HEK293 (cell line): Measurements from ENCODE around the gene MBLAC2.

ENCODE experiments used
- BCL11A ChIP-seq: fragments of 450-650 bp; formaldehyde crosslinking; IDR thresholded peaks from 2 replicates; pipeline ENCODE4 v1.5.1; 2016; ENCODE audit warnings: low read depth, missing biosample characterization, missing genetic modification characterization
- CTCF ChIP-seq: fragments of 450-650 bp; formaldehyde crosslinking; IDR thresholded peaks from 2 replicates; pipeline ENCODE4 v1.5.1; 2016; ENCODE audit warnings: missing biosample characterization, missing genetic modification characterization
- HOXA7 ChIP-seq: sonication (generic); formaldehyde crosslinking; IDR thresholded peaks from 2 replicates; pipeline ENCODE4 v1.8.1; 2022; ENCODE audit warnings: missing genetic modification reagents, borderline replicate concordance
- KLF7 ChIP-seq: fragments of 450-650 bp; formaldehyde crosslinking; IDR thresholded peaks from 2 replicates; pipeline ENCODE4 v1.5.1; 2016; ENCODE audit warnings: missing biosample characterization, missing genetic modification characterization, borderline replicate concordance
- YY1 ChIP-seq: fragments of 450-650 bp; formaldehyde crosslinking; IDR thresholded peaks from 2 replicates; pipeline ENCODE4 v1.5.1; 2018; ENCODE audit warnings: missing biosample characterization, missing genetic modification characterization
- ZBTB7A ChIP-seq: fragments of 450-650 bp; formaldehyde crosslinking; IDR thresholded peaks from 2 replicates; pipeline ENCODE4 v1.5.1; 2016; ENCODE audit warnings: low read depth, missing biosample characterization, missing genetic modification characterization
- ZNF24 ChIP-seq: fragments of 450-650 bp; formaldehyde crosslinking; IDR thresholded peaks from 2 replicates; pipeline ENCODE4 v1.5.1; 2016; ENCODE audit warnings: missing biosample characterization, missing genetic modification characterization
- ZNF324 ChIP-seq: fragments of 450-650 bp; formaldehyde crosslinking; IDR thresholded peaks from 2 replicates; pipeline ENCODE4 v1.5.1; 2016; ENCODE audit warnings: missing biosample characterization, missing genetic modification characterization
- ZSCAN30 ChIP-seq: fragments of 450-650 bp; IDR thresholded peaks from 2 replicates; pipeline ENCODE4 v1.5.1; 2018; ENCODE audit warnings: missing biosample characterization, mild to moderate bottlenecking, missing genetic modification characterization, moderate library complexity

- no peak for TF ChIP-seq KLF7 (tag by site-specific recombination)
- no peak for TF ChIP-seq ZSCAN30 (tag by site-specific recombination)
- no peak for TF ChIP-seq ZBTB7A
- no peak for TF ChIP-seq BCL11A (tag by site-specific recombination)
- TF ChIP-seq CTCF (tag by site-specific recombination): no peak
- no peak for TF ChIP-seq ZNF324 (tag by site-specific recombination)
- no peak for TF ChIP-seq YY1 (tag by site-specific recombination)
- TF ChIP-seq ZNF24 (tag by site-specific recombination): no peak
- no peak for TF ChIP-seq HOXA7 (CRISPR knock-in tag)
Measured at GRCh38 chr5:90504743-90505142, 30.2 kb upstream of the MBLAC2 start.
